NCI-H146 treated with DMSO at 0.1 percent for 48 hours (cell line): ENCODE data around the gene PGAM5.
A peak's percentile ranks its signal among the peaks of the same experiment; 100 is the strongest.
"Not testable (repeated sequence)": the region's sequence is repeated elsewhere in the genome, so short reads cannot be mapped to it uniquely, and the experiment has no call there.

ENCODE experiments used
- DNase-seq: peaks from one replicate; lab custom pipeline; 2025; ENCODE audit not compliant: unreplicated experiment; lab: John Stamatoyannopoulos, UW

PGAM5 gene

DNA sequence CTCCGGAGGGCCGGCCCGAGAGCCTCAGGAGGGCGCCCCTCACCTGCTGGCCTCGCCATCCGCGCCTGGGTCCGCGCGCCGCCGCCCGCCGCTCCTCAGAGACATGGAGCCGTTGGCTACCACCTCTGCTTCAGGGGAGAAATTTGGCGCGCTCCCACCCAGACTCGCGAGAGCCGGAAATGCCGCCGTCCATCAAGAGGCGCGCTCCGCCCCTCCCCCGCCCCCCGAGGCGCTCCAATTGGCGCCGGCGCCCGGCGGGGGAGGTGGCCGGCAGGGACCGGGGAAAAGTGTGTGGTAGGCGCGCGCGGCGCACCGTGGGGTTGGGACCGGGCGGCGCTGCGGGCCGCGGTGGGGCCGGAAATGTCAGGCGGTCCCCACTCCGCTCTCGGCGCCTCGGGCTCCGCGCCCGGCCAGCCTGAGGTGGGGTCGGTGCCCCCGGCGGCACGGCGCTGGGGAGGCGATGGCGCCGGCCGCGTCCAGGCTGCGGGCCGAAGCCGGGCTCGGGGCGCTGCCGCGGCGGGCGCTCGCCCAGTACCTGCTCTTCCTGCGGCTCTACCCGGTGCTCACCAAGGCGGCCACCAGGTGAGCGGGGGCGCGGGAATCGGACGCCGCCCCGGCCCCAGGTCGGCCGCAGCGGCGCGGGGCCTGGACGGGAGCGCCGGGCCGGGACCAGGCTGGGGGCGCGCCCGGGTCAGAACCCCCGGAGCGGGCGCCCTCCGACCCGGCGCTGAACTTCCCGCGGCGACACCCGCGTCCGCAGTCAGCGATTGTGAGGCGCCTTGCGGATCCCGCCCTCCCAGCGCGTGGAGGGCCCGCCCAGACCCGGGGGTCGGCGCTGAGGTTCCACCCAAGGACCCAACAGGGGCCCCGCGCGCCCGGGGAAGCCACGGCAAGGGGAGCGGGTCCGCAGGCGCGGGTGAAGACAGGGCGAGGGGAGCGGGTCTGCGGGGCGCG lies 23.2 kb upstream of the PGAM5 start, which contains the start of the genes POLE and PXMP2:
TSS of gene POLE (minus strand) at position 132 of the 954 bp plus-strand sequence. CDS start at position 105, 27 bp downstream.
TSS of gene PXMP2 (plus strand) at position 377 of the 954 bp plus-strand sequence. CDS start at position 461, 84 bp downstream.
- DNase-seq: peak; percentile 85

DNA sequence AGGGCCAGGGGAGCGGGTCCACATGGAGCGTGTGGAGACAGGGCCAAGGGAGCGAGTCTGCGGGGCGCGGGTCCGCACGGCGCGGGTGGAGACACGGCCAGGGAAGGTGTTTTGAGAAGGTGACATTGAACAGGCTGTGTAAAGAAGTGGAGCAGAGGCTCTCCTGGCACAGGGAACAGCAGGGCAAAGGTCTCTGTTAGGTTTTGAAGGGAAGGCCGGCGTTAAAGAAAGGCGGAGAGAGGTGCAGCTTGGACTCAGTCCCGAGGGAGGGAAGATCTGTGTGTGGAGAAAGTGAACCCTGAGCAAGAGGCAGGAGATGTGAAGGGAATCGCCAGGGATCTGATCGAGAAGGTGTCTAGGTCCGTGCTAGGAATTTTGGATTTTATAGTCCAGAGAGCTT lies 21.4 kb upstream of the PGAM5 start:
- DNase-seq: no peak

DNA sequence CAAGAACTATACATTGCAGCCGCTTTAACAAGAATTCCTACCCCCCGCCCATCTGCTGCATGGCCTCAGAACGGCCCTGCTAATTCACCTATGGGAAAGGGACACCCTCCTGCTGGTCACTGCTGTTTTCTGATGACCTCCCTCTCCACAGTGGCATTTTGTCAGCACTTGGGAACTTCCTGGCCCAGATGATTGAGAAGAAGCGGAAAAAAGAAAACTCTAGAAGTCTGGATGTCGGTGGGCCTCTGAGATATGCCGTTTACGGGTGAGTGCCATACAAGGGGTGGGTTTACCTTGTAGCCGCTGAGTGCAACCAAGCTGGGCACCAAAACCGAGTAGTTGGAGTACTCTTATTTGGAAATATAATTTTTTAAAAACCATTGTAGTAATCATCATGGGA lies 20.5 kb upstream of the PGAM5 start:
- no peak for DNase-seq

DNA sequence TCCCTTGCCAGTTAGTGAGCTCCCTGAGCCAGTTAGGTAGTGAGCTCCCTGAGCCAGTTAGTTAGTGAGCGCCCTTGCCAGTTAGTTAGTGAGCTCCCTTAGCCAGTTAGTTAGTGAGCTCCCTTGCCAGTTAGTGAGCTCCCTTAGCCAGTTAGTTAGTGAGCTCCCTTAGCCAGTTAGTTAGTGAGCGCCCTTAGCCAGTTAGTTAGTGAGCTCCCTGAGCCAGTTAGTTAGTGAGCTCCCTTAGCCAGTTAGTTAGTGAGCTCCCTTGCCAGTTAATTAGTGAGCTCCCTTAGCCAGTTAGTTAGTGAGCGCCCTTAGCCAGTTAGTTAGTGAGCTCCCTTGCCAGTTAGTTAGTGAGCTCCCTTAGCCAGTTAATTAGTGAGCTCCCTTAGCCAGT lies 18.6 kb upstream of the PGAM5 start:
- DNase-seq: not testable (repeated sequence)

DNA sequence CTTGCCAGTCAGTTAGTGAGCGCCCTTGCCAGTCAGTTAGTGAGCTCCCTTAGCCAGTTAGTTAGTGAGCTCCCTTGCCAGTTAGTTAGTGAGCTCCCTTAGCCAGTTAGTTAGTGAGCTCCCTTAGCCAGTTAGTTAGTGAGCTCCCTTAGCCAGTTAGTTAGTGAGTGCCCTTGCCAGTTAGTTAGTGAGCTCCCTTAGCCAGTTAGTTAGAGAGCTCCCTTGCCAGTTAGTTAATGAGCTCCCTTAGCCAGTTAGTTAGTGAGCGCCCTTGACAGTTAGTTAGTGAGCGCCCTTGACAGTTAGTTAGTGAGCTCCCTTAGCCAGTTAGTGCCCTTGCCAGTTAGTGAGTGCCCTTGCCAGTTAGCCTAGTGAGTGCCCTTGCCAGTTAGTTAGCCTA lies 15.8 kb upstream of the PGAM5 start:
- DNase-seq: not testable (repeated sequence)

DNA sequence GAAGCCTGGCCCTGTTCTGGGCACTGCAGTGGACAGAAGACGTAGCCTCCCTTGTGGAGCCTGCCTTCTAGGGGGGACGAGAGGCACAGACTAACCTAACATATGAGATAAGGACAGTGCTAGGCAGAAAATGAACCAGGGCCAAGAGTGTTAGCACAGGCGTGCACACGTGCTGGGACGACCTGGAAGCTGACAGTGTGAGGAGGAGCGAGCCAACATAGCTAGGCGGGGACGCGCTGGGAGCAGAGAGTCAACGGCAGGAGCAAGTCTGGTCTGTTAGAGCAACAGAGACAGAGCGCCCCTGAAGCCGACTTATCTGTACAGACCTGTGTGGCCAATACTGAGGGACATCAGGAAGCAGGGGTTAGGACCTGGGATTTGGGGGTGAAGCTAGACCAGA lies 15.2 kb upstream of the PGAM5 start:
- no peak for DNase-seq

DNA sequence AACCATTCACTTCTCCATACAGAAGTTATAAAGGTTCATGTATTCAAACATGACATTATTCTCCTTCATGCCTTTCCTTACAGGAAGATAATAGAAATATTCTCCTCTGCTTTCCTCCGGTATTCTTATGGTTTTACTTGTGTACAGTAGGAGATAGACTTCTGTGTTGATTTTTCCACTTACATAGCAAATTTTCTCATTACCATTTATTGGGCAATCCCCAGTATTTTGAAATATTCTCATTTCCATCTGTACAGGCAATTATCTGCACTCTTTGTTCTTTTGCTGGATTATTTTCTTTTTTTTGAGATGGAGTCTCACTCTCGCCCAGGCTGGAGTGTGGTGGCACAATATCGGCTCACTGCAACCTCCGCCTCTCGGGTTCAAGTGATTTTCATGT lies 12.3 kb upstream of the PGAM5 start:
- no peak for DNase-seq

DNA sequence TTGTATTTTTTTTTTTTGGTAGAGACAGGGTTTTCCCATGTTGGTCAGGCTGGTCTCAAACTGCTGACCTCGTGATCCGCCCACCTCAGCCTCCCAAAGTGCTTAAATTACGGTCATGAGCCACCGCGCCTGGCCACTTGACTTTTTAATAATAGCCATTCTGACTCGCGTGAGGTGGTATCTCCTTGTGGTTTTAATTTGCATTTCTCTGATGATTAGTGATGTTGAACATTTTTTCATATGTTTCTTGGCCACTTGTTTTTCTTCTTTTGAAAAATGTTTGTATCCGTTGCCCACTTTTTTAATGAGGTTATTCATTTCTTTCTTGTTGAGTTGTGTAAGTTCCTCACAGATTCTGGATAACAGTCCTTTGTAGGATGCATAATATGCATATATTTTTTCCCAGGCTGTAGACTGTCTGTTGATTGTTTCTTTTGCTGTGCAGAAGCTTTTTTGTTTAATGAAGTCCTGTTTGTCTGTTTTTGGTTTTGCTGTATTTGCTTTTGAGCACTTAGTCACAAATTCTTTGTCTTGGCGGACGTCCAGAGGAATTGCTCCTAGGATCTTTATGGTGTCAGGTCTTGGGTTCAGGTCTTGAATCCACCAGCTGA lies 10.3 kb upstream of the PGAM5 start:
- no peak for DNase-seq

DNA sequence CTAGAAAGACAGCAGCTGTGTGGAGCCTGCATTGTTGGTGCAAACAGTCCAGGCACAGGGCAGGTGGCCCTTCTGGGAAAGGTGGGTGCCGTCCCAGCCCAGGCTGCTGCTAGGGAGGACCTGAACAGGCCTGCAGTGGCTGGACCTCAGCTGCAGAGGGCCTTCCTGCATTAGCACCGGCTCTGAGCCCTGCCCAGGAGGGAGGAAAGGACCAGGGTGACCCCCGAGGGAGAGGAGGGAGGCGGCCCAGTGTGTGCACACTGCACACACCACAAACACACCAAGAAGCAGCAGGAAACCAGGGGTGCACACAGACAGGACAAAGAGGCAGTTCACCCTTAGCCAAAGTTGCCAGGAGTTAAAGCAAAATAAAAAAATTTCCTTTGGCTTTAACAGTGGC lies 8.0 kb upstream of the PGAM5 start:
- DNase-seq: no peak

DNA sequence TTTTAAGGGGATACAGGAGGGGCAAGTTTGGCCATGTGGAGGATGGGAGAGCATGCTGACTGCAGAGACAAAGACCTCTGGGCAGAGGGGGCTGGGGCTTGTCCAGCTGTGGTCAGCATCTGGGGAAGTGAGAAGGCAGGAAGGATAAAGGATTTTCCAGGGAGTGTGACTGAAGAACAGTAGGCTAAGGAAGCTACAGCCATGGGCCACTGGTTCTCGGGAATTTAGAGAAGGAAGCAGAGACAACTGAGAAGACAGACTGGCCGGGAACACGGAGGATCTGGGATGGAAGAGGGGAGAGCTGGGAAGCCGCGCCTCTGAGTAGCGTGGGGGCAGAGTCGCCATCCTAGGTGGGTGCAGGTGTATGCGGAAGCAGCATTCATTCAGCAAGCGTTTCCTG lies 7.0 kb upstream of the PGAM5 start:
- DNase-seq: no peak

DNA sequence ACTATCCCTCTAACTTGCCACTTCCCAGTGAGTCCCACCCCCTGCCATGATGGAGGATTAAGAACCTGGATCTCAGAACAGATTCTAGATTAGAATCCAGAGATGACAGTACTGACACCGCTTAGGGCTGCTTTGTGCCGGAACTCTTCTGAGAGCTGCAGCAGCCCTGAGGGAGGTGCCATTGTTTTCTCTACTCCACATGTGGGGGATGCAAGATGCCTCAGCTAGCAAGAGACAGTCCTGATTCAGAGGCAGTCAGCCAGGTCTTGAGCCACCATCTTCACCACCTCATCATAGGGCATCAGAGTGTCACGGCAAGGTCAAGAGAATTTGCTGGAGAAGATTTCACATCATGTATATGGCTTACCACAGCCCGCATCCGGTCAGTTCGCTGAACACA lies 3.4 kb upstream of the PGAM5 start:
- DNase-seq: no peak

DNA sequence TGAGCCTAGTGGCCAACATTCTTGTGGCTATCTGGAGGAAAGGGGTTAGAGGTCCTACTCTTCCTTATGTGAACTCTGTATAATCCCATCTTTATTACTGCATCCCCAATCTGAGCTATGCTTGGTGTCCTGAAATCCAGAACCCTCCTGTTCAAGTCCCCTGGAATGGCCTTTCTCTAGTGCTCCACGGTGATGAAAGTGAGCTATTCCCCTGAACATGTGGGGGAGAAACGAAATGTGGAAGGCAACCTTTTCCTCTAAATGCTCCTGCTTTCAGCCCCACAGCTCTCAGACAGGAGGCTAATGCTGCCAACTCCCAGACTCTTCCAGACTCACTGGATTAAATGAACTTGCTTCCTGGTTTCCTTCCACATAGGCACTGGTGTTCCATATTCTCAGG lies 2.5 kb upstream of the PGAM5 start:
- DNase-seq: no peak

DNA sequence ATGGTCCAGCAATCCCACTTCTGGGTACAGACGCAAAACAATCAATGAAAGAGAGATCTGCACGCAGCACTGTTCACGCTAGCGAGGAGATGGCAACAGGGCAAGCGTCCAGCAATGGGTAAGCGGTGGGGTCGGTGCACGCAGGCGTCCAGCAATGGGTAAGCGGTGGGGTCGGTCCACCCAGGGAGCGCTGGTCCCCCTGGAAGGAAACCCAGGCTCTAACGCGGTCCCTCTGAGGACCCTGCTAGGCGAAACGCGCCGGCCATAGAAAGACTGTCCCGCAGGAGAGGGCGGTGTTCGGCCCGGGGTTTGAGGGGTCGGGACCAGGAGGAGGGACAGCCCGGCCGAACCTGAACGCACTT lies 618 bp upstream of the PGAM5 start:
- no peak for DNase-seq

DNA sequence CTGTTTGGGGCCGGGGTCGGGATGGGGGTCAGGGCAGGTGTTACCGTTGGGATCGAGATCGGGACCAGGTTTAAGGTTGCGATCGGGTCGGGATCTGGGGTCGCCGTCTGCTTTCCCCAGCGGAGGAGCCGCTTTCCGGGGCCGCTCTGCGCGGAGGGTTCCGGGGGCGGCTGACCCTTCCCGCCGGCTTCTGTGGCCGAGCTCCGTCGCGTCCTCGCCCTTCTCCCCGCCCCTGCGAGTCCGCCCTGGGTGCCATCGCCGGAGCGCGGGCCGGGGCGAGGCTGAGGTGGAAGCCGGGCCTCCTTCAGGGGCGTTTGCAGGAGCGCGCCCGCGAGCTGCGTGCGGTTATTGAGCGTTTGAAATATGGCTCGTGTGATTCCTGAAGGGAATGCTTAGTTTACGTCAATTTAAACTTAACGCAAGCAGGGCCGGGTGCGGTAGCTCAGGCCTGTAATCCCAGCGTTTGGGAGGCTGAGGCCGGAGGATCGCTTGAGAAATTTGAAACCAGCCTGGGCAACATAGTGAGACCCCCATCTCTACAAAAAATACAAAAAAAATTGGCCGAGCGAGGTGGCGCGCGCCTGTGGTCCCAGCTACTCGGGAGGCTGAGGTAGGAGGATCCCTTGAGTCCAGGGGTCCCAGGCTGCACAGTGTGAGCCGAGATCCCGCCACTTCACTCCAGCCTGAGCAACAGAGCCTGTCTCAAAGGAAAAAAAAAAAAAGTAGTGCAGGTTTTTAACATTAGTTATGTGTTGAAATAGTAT lies 620 bp downstream of the PGAM5 start:
- peak; percentile 9 for DNase-seq

DNA sequence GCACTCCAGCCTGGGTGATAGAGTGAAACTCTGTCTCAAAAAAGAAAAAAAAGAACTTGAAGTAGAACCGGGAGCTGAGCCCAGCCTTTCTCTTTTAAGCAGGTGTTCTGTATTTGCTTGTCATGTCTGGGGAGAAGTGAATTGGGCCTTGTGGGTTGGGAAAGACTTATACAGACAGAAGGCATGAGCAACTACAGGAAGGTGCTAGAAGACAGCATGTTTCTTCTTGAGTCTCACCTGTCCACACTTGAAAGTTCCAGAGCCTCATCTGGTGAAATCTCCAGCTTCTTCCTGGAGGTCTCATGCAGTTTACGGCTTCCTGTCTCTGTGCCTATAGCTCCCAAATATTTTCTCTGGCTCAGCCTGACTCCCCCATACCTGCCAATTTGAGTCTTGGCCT lies 2.5 kb downstream of the PGAM5 start:
- DNase-seq: no peak

DNA sequence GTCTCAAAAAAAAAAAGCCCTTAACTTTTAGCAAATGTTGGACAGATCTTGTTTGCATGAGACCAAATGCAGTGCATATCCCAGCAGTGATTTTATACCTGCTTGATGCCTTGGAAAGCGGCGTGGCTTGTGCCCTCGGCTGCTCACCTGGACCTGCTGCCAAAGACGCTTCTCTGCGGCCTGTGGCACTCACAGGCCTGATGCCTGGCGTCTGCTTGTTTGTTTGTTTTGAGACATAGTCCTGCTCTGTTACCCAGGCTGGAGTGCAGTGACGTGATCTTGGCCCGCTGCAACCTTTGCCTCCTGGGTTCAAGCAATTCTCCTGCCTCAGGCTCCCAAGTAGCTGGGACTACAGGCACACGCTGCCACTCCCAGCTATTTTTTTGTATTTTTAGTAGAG lies 5.2 kb downstream of the PGAM5 start:
- DNase-seq: no peak

DNA sequence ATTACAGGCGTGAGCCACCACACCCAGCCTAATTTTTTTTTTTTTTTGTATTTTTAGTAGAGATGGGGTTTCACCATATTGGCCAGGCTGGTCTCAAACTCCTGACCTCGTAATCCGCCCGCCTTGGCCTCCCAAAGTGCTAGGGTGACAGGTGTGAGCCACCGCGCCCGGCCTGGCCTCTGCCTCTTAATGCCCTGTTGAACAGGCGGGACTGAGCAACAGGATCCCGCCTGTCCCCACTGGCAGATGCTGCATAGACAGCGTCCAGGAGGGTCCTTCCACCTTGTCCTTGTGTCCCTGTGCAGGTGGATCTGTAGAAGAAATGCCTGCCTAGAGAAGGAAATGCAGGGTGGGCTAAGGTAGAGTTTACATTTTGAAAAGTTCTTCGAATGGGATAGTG lies 5.7 kb downstream of the PGAM5 start:
- DNase-seq: no peak

DNA sequence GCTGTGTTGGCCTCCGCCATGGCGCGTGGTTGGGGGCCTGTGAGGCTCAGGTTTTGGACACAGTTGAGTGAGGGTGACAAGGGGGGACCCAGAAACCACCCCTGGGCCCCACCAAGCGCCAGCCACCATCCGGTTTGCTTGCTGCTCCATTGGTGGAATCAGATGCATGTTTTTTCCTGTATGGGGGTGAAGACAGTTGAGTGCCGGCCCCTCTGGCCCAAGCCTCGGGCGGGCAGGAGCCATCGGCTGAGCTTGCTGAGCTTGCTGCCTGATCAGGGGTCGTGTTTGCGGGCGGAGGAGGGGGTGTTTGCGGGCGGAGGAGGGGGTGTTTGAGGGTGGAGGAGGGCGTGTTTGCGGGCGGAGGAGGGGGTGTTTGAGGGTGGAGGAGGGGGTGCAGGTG lies 6.4 kb downstream of the PGAM5 start:
- no peak for DNase-seq

DNA sequence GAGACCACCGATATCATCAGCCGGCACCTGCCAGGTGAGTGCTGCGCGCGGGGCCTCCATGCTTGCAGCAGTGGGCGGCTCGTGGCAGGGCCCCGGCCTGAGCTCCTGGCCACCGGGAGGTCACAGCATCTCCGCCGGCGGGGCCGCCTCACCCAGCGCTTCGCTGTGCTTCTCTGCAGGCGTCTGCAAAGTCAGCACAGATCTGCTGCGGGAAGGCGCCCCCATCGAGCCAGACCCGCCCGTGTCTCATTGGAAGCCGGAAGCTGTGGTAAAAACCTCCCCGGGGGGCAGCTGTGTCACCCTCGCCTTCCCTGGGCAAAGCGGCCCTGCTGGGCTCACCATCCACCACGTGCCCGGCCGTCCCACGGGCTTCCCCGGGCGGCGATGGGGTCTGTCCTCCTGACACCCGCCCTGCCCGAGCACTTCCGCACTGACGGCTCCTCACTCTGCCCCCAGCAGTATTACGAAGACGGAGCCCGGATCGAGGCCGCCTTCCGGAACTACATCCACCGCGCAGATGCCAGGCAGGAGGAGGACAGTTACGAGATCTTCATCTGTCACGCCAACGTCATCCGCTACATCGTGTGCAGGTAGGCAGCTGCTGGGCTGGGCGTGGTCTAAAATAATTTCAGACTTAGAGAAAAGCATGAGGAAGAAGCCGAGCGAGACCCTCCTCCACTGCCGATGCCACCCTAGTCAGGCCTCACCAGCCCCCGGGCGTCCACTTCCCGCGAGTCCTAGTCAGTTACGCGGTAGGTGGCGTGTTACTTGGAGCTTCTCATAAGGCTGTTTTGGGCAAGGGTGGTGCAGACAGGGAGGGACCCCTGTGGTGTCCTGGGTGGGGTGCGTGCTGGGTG lies 7.1 kb downstream of the PGAM5 start:
- DNase-seq: no peak

DNA sequence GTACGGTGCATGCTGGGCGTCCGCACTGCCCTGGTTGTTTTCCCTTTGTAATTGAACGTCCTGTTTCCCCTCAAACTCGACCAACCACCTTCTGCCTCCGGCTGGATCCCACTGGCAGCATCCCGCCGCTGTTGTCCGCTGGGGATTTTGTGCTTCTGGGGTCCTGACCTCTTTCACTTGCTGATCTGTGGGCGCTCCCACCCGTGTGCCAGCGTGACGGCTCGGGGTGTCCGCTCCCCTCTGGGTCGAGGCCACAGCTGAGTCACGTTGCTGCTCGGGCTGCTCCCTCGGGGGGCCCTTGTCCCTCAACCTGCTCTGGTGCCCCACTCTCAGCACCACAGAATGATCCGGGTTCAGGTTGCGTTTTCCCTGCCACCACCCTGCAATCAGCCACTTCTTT lies 8.0 kb downstream of the PGAM5 start:
- no peak for DNase-seq
